Ovary (tissue), 9 donors: ENCODE results near the gene MAG. TPM values are rescaled to one million over a fixed set of nuclear protein-coding genes. Genes with fewer than 3 reads are reported as not detected.

Source experiments
- DNase-seq, 5 donors: peaks; one replicate each; pipeline ENCODE4 v3.0.0-alpha.2; 2019 to 2020
- H3K27ac ChIP-seq, 2 donors: fragments of 200-600 bp; one replicate each; pipeline versions ENCODE4 v1.5.1 to v1.8.0; 2019 to 2022
- H3K27me3 ChIP-seq: fragments of 200-600 bp; one replicate; pipeline ENCODE4 v1.8.0; 2022
- H3K36me3 ChIP-seq: fragments of 200-600 bp; sonication (generic); one replicate; pipeline ENCODE4 v1.5.1; 2019
- H3K4me1 ChIP-seq: one replicate; pipeline ENCODE4 v1.8.1; 2013; ENCODE audit warnings: mild to moderate bottlenecking, moderate library complexity; ENCODE audit not compliant: insufficient read depth
- H3K4me3 ChIP-seq: fragments of 200-600 bp; sonication (generic); one replicate; pipeline ENCODE4 v1.5.1; 2017
- H3K9me3 ChIP-seq, 2 donors: fragments of 200-600 bp in 1 of 2; sonication (generic) in 1 of 2; one replicate each; pipeline versions ENCODE4 v1.5.1 to v1.8.1; 2013 to 2019; ENCODE audit warnings: mild to moderate bottlenecking in 1 of 2, moderate library complexity in 1 of 2
- EP300 ChIP-seq: sonication (generic); formaldehyde crosslinking; IDR thresholded peaks from one replicate; pipeline ENCODE4 v1.6.1; 2017; ENCODE audit warnings: antibody characterized with exemption
- POLR2A ChIP-seq: fragments of 450-650 bp; IDR thresholded peaks from one replicate; pipeline ENCODE4 v1.6.1; 2017; ENCODE audit warnings: antibody characterized with exemption, mild to moderate bottlenecking, moderate library complexity
- WGBS, 3 donors: extraction: QIAGEN DNeasy Blood & Tissue Kit in 1 of 3; methylation state at CpG; one replicate each; pipeline versions ENCODE4 v1.1.5 to v1.1.7; 2013 to 2017; 5-methylcytosine and 5-hydroxymethylcytosine counted together
- intact Hi-C, 4 donors: fragments of 100-400 bp; cut with DNase I; formaldehyde crosslinking; loops; one replicate each; pipeline versions ENCODE4 v1.11.0 to v1.15.1; 2022 to 2023
- polyA plus RNA-seq, 2 donors: library from polyadenylated mRNA; stranded (reverse); fragments of 200-250 nt in 1 of 2; fragments of 350-450 nt in 1 of 2; fragmentation: Illumina TruSeq in 1 of 2; extraction: RNeasy Lipid Tissue Mini Kit (QIAGEN cat#74804) in 1 of 2; gene quantifications; one replicate each; pipeline ENCODE4 v1.2.3, GENCODE V29; 2013 to 2014
- total RNA-seq, 7 donors: library from RNA; depleted of rRNA in 2 of 7; stranded (reverse); fragments of >200 nt in 2 of 7; fragmentation: NEBNext Ultra II Directional in 3 of 7; extraction: Animal tissue kit (Norgen Biotek cat#: 25700) in 3 of 7; gene quantifications; one replicate each; pipeline versions ENCODE4 v1.1.0 to v1.2.4, GENCODE V29; 2016 to 2023
- TF ChIP-seq, protein P1 (sequence below), 3 donors: fragments of 450-650 bp in 2 of 3; fragments of 200-600 bp in 1 of 3; IDR thresholded peaks; one replicate each; pipeline versions ENCODE4 v1.5.1 to v1.8.0; 2016 to 2022; ENCODE audit warnings: antibody characterized with exemption in 3 of 3, mild to moderate bottlenecking in 1 of 3
- donor health status: DM: no; HTN: no; CAD: no; lungs with moderate emphysema.
- donor health status: DM: no; HTN: no; CAD: no.
- donor health status: Bipolar disorder and iron deficiency.
- donor health status: DM: yes; HTN: yes; CAD: no.
- donor health status: DM: no; HTN: no; CAD: no.
- donor health status: DM: yes; HTN: yes; CAD: no.

Gene MAG
- total and polyA plus RNA-seq, 9 donors: 1.1 to 146 (median 94.2) TPM

DNA sequence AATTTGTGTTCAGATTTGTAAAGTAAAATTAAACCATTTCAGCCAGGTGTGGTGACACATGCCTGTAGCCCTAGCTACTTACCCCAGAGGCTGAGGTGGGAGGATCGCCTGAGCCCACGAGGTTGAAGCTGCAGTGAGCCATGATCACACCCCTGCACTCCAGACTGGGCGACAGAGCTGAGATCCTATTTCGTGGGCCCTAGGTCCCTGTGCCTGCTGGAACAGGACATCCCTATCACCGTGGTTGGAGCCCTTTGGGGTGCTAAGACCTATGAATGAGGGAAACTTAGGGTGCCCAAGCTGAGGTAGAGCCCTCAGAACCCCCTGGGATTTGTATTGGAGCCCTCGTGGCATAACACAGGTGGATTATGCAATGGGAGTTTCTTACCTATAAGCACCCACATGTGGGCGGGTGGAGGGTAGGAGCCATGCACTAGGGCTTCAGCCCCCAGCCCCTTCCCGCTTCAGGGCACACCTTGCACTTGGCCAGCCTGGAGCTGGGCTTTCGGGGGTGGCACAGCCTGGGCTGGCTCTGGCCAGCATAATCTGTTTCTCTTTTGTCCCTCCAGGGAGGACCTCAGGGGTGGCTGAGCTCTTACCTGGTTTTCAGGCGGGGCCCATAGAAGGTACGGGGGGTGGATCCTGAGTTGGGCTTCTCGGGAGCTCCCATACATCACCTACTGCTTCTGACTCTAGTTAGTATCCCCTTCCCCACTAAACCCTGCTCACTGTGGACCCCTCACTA lies 30.4 kb upstream of the MAG start:
- Histone ChIP-seq H3K27me3 (no peaks in the 10 kb centered on the region), H3K4me1 (peaks cover 13% of the 10 kb centered on the region), H3K4me3 (no peak overlapping the region), H3K36me3 (no peaks in the 10 kb centered on the region), H3K9me3 (no peaks in the 10 kb centered on the region), H3K27ac (no peak overlapping the region)
- intact Hi-C loops: loop anchor here in 2 of 4 donors (10.0 kb wide), 2 partner anchors 243 to 353 kb away; partner anchors contain the start of gene HAUS5 (in 1 of the 2)
- WGBS, 3 donors: 46 to 60% (median 56%) methylated on average over 12 of the region's 12 CpGs
- DNase-seq: peak in 2 of 5 donors; percentile 12 to 42
- TF ChIP-seq, protein P1, sequence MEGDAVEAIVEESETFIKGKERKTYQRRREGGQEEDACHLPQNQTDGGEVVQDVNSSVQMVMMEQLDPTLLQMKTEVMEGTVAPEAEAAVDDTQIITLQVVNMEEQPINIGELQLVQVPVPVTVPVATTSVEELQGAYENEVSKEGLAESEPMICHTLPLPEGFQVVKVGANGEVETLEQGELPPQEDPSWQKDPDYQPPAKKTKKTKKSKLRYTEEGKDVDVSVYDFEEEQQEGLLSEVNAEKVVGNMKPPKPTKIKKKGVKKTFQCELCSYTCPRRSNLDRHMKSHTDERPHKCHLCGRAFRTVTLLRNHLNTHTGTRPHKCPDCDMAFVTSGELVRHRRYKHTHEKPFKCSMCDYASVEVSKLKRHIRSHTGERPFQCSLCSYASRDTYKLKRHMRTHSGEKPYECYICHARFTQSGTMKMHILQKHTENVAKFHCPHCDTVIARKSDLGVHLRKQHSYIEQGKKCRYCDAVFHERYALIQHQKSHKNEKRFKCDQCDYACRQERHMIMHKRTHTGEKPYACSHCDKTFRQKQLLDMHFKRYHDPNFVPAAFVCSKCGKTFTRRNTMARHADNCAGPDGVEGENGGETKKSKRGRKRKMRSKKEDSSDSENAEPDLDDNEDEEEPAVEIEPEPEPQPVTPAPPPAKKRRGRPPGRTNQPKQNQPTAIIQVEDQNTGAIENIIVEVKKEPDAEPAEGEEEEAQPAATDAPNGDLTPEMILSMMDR (IDR thresholded peaks at IDR 0.05): no peak
- TF ChIP-seq EP300 (no peak), POLR2A (no peak)

DNA sequence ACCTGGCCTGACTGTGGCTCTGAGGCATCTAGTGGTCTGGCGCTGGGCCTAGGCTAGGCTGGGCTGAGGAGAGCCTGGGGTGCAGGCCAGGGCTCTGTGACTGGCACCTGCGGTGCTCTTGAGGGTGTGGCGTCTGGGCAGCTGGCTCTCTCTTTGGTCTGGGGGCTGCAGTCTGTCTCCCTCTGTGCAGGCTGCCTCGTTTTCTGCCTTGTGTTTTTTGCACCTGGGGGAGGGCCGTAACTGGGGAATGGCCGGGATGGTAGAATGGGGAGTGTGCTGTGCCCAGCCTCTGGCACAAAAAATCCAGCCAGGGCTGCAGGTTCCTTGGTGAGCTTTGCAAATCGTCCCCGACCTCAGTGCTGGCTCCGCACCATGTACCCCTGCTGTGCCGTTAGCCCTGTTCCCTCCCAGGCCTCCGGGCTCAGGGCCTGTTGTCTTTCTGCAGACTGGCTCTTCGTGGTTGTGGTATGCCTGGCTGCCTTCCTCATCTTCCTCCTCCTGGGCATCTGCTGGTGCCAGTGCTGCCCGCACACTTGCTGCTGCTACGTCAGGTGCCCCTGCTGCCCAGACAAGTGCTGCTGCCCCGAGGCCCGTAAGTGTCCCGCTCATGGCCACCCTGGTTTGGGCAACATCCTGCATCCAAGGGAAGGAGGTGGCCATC lies 29.7 kb upstream of the MAG start:
- 29 to 56% (median 40%) methylated on average over 17 of the region's 17 CpGs for WGBS, 3 donors
- Histone ChIP-seq H3K9me3 (no peaks in the 10 kb centered on the region), H3K4me1 (peaks cover 16% of the 10 kb centered on the region), H3K27me3 (no peaks in the 10 kb centered on the region), H3K36me3 (no peaks in the 10 kb centered on the region), H3K27ac (peak overlapping the region in 1 of 2 donors; percentile 5), H3K4me3 (no peak overlapping the region)
- intact Hi-C loops: loop anchor here in 2 of 4 donors (10.0 kb wide), 2 partner anchors 243 to 353 kb away; partner anchors contain the start of gene HAUS5 (in 1 of the 2)
- DNase-seq: peak in 3 of 5 donors; percentile 29 to 62 (median 37)
- TF ChIP-seq EP300 (no peak), POLR2A (no peak)
- TF ChIP-seq, protein P1 (IDR thresholded peaks at IDR 0.05): no peak

DNA sequence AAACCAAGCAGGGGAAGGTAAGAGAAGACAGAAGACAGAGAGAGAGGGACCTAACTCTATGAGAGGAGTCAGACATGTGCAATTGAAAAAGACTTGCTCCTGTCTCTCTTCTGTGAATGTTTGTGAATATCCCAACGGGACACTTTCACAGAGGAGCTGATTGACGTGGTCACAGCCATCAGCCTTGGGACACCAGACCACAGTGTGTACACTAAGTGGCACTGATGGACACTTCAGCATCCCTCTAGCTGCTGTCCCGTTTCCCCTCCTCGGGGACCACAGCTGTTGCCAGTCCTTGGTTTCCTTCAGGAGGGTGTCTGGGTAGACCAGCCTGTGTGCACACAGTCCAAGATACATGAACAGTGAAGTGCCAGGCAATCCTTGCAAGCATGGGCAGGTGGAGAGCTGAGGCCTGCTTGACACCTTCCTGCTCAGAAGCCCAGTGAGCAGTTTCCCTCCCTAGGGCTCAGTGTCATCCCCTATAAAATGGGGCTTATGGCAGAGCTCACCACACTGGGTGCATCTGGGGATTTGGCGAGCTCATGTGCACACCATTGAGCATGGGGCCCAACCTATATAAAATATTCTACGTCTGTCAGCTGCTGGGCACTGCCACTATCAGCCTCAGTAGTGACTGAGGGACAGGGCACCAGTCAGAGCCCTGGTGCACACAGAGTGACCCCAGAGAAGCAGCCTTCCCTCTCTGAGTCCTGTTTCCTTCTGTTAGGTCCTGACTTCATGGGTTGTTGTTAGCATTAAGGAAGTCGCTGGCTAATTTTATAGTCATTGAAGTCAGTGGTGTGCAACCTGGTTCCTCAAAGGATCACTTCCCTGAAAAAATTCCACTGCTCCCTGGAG lies 27.5 kb upstream of the MAG start:
- DNase-seq: peak in 3 of 5 donors; percentile 15 to 38 (median 25)
- 48 to 57% (median 50%) methylated on average over 7 of the region's 7 CpGs for WGBS, 3 donors
- Histone ChIP-seq H3K9me3 (no peaks in the 10 kb centered on the region), H3K27ac (no peak overlapping the region), H3K36me3 (no peaks in the 10 kb centered on the region), H3K4me3 (no peak overlapping the region), H3K27me3 (no peaks in the 10 kb centered on the region), H3K4me1 (peaks cover 16% of the 10 kb centered on the region)
- no peak for TF ChIP-seq POLR2A
- no peak for TF ChIP-seq EP300
- TF ChIP-seq, protein P1 (IDR thresholded peaks at IDR 0.05): no peak
- intact Hi-C loops: loop anchor here in 3 of 4 donors (5.0 to 10.0 kb wide), 3 partner anchors 122 to 350 kb away; partner anchors contain the start of genes FXYD7 (in 2 of the 3) and HAUS5 (in 1 of the 3)
